ENCODE measurements around the gene ELK4. TPM values are rescaled to one million over a fixed set of nuclear protein-coding genes. Genes with fewer than 3 reads are reported as not detected.
A peak's percentile ranks its signal among the peaks of the same experiment; 100 is the strongest.

ELK4 gene, protein sequence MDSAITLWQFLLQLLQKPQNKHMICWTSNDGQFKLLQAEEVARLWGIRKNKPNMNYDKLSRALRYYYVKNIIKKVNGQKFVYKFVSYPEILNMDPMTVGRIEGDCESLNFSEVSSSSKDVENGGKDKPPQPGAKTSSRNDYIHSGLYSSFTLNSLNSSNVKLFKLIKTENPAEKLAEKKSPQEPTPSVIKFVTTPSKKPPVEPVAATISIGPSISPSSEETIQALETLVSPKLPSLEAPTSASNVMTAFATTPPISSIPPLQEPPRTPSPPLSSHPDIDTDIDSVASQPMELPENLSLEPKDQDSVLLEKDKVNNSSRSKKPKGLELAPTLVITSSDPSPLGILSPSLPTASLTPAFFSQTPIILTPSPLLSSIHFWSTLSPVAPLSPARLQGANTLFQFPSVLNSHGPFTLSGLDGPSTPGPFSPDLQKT
- total RNA-seq: 10 to 100 TPM; 13.2 to 27.7 (median 16.0) TPM

GRCh38 chr1:205631768-205632668 is at the start of gene ELK4:
Gene ELK4, minus strand, starts transcription at chr1:205632011. Its CDS starts 8,129 bp downstream, at chr1:205623882.
- Histone ChIP-seq H3K4me1 (peaks cover 10 to 83% (median 30%) of the 10 kb centered on the region in 3 donors), H3K9me3 (no peaks in the 10 kb centered on the region), H3K27ac (peak within 1 kb of the TSS; percentile 91 to 100 (median 99)), H3K27me3 (no peaks in the 10 kb centered on the region), H3K36me3 (no peaks in the 10 kb centered on the region), H3K4me3 (peak within 1 kb of the TSS; percentile 68 to 91 (median 82))
- TF ChIP-seq, protein P1, sequence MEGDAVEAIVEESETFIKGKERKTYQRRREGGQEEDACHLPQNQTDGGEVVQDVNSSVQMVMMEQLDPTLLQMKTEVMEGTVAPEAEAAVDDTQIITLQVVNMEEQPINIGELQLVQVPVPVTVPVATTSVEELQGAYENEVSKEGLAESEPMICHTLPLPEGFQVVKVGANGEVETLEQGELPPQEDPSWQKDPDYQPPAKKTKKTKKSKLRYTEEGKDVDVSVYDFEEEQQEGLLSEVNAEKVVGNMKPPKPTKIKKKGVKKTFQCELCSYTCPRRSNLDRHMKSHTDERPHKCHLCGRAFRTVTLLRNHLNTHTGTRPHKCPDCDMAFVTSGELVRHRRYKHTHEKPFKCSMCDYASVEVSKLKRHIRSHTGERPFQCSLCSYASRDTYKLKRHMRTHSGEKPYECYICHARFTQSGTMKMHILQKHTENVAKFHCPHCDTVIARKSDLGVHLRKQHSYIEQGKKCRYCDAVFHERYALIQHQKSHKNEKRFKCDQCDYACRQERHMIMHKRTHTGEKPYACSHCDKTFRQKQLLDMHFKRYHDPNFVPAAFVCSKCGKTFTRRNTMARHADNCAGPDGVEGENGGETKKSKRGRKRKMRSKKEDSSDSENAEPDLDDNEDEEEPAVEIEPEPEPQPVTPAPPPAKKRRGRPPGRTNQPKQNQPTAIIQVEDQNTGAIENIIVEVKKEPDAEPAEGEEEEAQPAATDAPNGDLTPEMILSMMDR (IDR thresholded peaks at IDR 0.05): peak; percentile 63 to 91 (median 78)
- TF ChIP-seq POLR2A (IDR thresholded peaks at IDR 0.05): peak in 3 of 4 donors; percentile 79 to 95 (median 91)
- intact Hi-C loops (cut with DNase I): no loop called here
- WGBS, 2 donors: 0 to 6% methylated on average over 7 to 12 of the region's 83 CpGs
- peak; percentile 91 for DNase-seq

DNA sequence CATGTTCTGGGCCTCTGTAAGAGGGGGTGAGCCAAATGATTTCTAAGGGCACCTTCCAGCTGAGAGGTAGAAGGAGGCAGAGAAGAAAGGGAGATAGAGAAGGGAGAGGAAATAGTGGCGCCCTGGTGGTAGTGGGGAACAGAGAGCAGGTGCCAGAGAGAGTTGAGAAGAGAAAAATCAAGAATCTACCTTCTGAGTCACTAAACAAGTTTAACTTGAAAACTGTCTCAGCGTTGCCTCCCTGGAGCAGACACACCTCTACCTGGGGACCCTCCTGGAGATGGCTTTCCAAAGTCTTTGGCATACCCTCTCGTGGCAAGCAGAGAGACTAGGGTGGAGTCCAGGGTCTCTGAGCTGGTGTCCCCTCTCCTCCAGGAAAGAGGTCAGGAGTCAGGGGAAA is 49.6 kb upstream of the ELK4 start:
- TF ChIP-seq, protein P1 (IDR thresholded peaks at IDR 0.05): no peak
- no peak for DNase-seq
- H3K4me1 ChIP-seq: peaks cover 6 to 33% (median 18%) of the 10 kb centered on the region in 3 donors
- H3K36me3 ChIP-seq: no peaks in the 10 kb centered on the region
- peak overlapping the region in 1 of 4 donors; percentile 9 for H3K27ac ChIP-seq
- H3K4me3 ChIP-seq: peak overlapping the region in 1 of 4 donors; percentile 77
- 48 to 53% methylated on average over 3 of the region's 3 CpGs for WGBS, 2 donors
- no peaks in the 10 kb centered on the region for H3K9me3 ChIP-seq
- H3K27me3 ChIP-seq: no peaks in the 10 kb centered on the region
- intact Hi-C loops (cut with DNase I): no loop called here

- Histone ChIP-seq H3K9me3 (no peaks in the 10 kb centered on the region), H3K27ac (peak within 1 kb of the TSS; percentile 27 to 70 (median 63)), H3K4me3 (peak within 1 kb of the TSS; percentile 55 to 86 (median 68)), H3K27me3 (no peaks in the 10 kb centered on the region), H3K36me3 (no peaks in the 10 kb centered on the region), H3K4me1 (peaks cover 6 to 33% (median 18%) of the 10 kb centered on the region in 3 donors)
- intact Hi-C loops (cut with DNase I): no loop called here
- DNase-seq: no peak
- WGBS, 2 donors: 1 to 19% methylated on average over 3 to 9 of the region's 86 CpGs
- TF ChIP-seq, protein P1 (IDR thresholded peaks at IDR 0.05): no peak
- TF ChIP-seq POLR2A (IDR thresholded peaks at IDR 0.05): no peak
Measured at GRCh38 chr1:205680073-205680851, 48.5 kb upstream of the ELK4 start, which contains the start of gene SLC45A3. Gene SLC45A3, minus strand, starts transcription at chr1:205680509. Its CDS starts 15,853 bp downstream, at chr1:205664656.

GRCh38 chr1:205678286-205679111 is 46.7 kb upstream of the ELK4 start:
- H3K4me1 ChIP-seq: peaks cover 6 to 33% (median 18%) of the 10 kb centered on the region in 3 donors
- DNase-seq: no peak
- TF ChIP-seq, protein P1 (IDR thresholded peaks at IDR 0.05): no peak
- no peak for TF ChIP-seq POLR2A (IDR thresholded peaks at IDR 0.05)
- no peaks in the 10 kb centered on the region for H3K36me3 ChIP-seq
- no peaks in the 10 kb centered on the region for H3K9me3 ChIP-seq
- intact Hi-C loops (cut with DNase I): no loop called here
- peak overlapping the region in 3 of 4 donors; percentile 55 to 86 (median 77) for H3K4me3 ChIP-seq
- 55 to 69% methylated on average over 7 to 8 of the region's 10 CpGs for WGBS, 2 donors
- H3K27ac ChIP-seq: peak overlapping the region; percentile 27 to 70 (median 63)
- H3K27me3 ChIP-seq: no peaks in the 10 kb centered on the region

Measured in esophagus squamous epithelium (tissue), 5 donors.